ENCODE results near the gene MTHFD1. TPM values are rescaled to one million over a fixed set of nuclear protein-coding genes. Genes with fewer than 3 reads are reported as not detected.

Gene MTHFD1
- polyA plus RNA-seq, 1 of the 3 experiments (the other 2 are of a cell fraction), result 31.0 TPM

DNA sequence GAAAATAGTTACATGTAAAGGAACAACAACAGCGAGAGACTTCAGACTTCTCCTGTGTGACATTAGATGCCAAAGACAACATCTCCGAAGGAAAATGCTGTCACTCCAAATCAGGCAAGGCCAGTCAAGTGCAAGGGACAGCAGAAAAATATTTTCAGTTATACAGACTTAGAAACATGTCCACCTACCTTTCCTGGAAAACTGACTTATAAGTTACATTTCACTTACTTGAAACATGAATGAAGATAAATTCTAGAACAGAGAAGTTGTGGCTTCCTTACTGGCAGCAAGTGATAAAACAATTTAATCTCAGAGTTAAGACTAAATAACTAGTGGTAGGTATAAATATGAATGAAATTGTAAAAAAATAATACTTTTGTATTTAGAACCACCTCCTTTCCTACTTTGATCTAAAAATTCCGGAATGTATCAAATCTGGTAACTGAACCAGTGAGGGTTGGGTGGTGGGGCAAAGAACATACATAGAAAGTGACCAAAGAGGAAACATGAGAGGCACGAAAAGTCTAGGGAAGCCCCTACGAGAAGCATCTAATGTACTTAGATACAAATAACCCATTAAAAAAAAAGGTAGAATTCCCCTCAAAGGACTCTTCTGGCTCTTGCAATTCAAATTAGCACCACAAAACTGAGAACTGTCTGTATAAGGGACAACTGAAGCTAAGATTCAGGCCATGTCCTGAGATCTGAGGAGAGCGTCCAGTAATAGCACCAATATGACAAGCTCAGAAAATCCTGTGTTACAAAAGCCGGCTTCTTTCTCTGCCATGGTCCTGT lies 21.2 kb downstream of the MTHFD1 start (continued):
- TF ChIP-seq, protein P1, sequence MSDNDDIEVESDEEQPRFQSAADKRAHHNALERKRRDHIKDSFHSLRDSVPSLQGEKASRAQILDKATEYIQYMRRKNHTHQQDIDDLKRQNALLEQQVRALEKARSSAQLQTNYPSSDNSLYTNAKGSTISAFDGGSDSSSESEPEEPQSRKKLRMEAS (IDR thresholded peaks at IDR 0.05; ENCODE audit: low read depth), result no peak
- TF ChIP-seq MXI1 (IDR thresholded peaks at IDR 0.05; ENCODE audit: low read depth, low read length) (no peak), GABPA (IDR thresholded peaks at IDR 0.05; ENCODE audit: low read depth) (no peak), RAD21 (IDR thresholded peaks at IDR 0.05; ENCODE audit: low read length) (no peak)
- TF ChIP-seq, protein P2, sequence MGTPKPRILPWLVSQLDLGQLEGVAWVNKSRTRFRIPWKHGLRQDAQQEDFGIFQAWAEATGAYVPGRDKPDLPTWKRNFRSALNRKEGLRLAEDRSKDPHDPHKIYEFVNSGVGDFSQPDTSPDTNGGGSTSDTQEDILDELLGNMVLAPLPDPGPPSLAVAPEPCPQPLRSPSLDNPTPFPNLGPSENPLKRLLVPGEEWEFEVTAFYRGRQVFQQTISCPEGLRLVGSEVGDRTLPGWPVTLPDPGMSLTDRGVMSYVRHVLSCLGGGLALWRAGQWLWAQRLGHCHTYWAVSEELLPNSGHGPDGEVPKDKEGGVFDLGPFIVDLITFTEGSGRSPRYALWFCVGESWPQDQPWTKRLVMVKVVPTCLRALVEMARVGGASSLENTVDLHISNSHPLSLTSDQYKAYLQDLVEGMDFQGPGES (IDR thresholded peaks at IDR 0.05; ENCODE audit: low read depth, low read length), result no peak

DNA sequence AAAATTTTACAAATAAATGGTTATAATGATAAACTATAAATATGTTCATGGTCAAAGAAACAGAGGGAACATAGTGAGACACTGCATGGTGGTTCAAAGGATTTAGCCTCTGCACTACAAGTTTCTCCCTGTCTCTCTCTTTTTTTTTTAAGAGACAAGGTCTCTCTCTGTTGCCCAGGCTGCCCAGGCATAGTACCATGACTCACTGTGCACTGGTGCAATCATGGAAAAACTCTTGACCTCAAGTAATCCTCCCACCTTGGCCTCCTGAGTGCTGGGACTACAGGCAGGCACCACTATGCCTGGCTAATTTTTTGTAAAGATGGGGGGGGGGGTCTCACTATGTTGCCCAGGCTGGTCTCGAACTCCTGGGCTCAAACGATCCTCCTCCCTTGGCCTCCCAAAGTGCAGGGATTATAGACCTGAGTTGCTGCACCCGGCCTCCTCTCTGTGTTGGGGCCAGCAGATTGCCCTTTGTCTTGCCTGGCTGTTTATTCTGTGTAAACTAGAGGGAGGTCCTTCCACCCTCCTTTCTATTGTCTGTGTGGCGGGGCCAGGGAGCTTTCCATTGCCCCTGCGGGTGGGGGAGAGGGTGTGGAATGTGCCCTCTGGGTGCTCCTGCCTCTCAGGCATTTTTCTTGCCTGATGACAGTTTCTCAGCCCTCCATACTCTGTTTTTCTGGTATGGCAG lies 22.1 kb downstream of the MTHFD1 start:
- POLR2A ChIA-PET, result no interaction called here
- no peak overlapping the region for H3K9ac ChIP-seq
- peaks cover 3% of the 10 kb centered on the region; the same call in 1 of the 2 replicates for H3K79me2 ChIP-seq (ENCODE audit: insufficient read depth)
- no peaks in the 10 kb centered on the region for H3F3A ChIP-seq (replicated peaks; ENCODE audit: insufficient read depth)
- no peak for DNase-seq
- H3K27ac ChIP-seq (ENCODE audit: low read depth in 2 of 2, low read length in 1 of 2), result no peak overlapping the region
- H3K36me3 ChIP-seq (replicated peaks in 1 of 2; ENCODE audit: control insufficient read depth in 1 of 2, insufficient read depth in 2 of 2, low read length in 1 of 2), result peaks cover 10 to 15% of the 10 kb centered on the region in 2 experiments
- 77% methylated on average over 5 of the region's 5 CpGs for WGBS (ENCODE audit: low lambda C conversion rate)
- H3K4me1 ChIP-seq (ENCODE audit: control insufficient read depth in 1 of 2, insufficient read depth in 2 of 2, low read depth in 1 of 2, low read length in 1 of 2), result no peaks in the 10 kb centered on the region
- H3K4me3 ChIP-seq (ENCODE audit: low read depth in 2 of 2, low read length in 1 of 2), result no peak overlapping the region
- no peaks in the 10 kb centered on the region for H3K9me2 ChIP-seq
- no peak for TF ChIP-seq RXRA (IDR thresholded peaks at IDR 0.05; ENCODE audit: borderline replicate concordance, low read depth)
- TF ChIP-seq FOXJ3 (CRISPR knock-in tag; IDR thresholded peaks at IDR 0.05), result no peak
- no peak for TF ChIP-seq GABPA (IDR thresholded peaks at IDR 0.05; ENCODE audit: low read depth)
- TF ChIP-seq, protein P3, sequence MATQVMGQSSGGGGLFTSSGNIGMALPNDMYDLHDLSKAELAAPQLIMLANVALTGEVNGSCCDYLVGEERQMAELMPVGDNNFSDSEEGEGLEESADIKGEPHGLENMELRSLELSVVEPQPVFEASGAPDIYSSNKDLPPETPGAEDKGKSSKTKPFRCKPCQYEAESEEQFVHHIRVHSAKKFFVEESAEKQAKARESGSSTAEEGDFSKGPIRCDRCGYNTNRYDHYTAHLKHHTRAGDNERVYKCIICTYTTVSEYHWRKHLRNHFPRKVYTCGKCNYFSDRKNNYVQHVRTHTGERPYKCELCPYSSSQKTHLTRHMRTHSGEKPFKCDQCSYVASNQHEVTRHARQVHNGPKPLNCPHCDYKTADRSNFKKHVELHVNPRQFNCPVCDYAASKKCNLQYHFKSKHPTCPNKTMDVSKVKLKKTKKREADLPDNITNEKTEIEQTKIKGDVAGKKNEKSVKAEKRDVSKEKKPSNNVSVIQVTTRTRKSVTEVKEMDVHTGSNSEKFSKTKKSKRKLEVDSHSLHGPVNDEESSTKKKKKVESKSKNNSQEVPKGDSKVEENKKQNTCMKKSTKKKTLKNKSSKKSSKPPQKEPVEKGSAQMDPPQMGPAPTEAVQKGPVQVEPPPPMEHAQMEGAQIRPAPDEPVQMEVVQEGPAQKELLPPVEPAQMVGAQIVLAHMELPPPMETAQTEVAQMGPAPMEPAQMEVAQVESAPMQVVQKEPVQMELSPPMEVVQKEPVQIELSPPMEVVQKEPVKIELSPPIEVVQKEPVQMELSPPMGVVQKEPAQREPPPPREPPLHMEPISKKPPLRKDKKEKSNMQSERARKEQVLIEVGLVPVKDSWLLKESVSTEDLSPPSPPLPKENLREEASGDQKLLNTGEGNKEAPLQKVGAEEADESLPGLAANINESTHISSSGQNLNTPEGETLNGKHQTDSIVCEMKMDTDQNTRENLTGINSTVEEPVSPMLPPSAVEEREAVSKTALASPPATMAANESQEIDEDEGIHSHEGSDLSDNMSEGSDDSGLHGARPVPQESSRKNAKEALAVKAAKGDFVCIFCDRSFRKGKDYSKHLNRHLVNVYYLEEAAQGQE (IDR thresholded peaks at IDR 0.05; ENCODE audit: low read depth, low read length), result no peak
- TF ChIP-seq, protein P1 (IDR thresholded peaks at IDR 0.05; ENCODE audit: low read depth), result no peak
- TF ChIP-seq MXI1 (IDR thresholded peaks at IDR 0.05; ENCODE audit: low read depth, low read length), result no peak
- no peak for TF ChIP-seq FOXM1 (IDR thresholded peaks at IDR 0.05; ENCODE audit: low read depth)
- TF ChIP-seq SMC3 (IDR thresholded peaks at IDR 0.05; ENCODE audit: low read depth, low read length), result no peak
- TF ChIP-seq ELF1 (IDR thresholded peaks at IDR 0.05), result no peak
- TF ChIP-seq RCOR1 (IDR thresholded peaks at IDR 0.05; ENCODE audit: low read length), result no peak
- TF ChIP-seq, protein P4, sequence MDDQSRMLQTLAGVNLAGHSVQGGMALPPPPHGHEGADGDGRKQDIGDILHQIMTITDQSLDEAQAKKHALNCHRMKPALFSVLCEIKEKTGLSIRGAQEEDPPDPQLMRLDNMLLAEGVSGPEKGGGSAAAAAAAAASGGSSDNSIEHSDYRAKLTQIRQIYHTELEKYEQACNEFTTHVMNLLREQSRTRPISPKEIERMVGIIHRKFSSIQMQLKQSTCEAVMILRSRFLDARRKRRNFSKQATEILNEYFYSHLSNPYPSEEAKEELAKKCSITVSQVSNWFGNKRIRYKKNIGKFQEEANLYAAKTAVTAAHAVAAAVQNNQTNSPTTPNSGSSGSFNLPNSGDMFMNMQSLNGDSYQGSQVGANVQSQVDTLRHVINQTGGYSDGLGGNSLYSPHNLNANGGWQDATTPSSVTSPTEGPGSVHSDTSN (IDR thresholded peaks at IDR 0.05), result no peak
- no peak for TF ChIP-seq NFIC (IDR thresholded peaks at IDR 0.05; ENCODE audit: borderline replicate concordance)
- no peak for TF ChIP-seq RAD21 (IDR thresholded peaks at IDR 0.05; ENCODE audit: low read length)
- no peak for TF ChIP-seq POLR2AphosphoS5 (IDR thresholded peaks at IDR 0.05; ENCODE audit: low read depth, low read length)
- no peaks in the 10 kb centered on the region for H3K27me3 ChIP-seq (ENCODE audit: insufficient read depth)
- H2AFZ ChIP-seq (ENCODE audit: low read depth), result no peak overlapping the region
- no peak overlapping the region for H3K4me2 ChIP-seq
- H3K9me3 ChIP-seq, result no peaks in the 10 kb centered on the region
- CTCF ChIA-PET, result interaction anchor here (2.9 kb wide), 1 partner anchor 20 kb away, joined by 16 read pairs; no protein-coding TSS in a partner anchor
- H4K20me1 ChIP-seq (ENCODE audit: insufficient read depth), result no peaks in the 10 kb centered on the region

All from SK-N-SH (cell line).